ENCODE measurements around the gene TNNT3. TPM values are rescaled to one million over a fixed set of nuclear protein-coding genes. Genes with fewer than 3 reads are reported as not detected.

Gene TNNT3
- total RNA-seq, 2 experiments from 2014 or later, result 2.3 to 3.3 TPM

DNA sequence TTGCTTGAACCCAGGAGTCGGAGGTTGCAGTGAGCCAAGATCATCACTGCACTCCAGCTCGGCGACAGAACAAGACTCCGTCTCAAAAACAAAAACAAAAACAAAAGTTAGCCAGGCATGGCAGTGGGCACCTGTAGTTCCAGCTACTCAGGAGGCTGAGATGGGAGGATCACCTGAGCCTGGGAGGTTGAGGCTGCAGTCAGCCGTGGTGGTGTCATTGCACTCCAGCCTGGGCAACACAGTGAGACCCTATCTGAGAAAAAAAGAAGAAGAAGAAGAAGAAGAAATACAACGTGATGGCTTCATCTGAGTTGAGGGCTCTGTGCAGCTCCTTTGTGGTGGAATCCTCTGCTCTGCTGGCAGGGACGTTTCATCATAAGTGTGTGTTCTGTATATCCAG, 10.0 kb upstream of the TNNT3 start:
- Mint-ChIP-seq H3K4me3 (no peak overlapping the region), H3K27me3 (ENCODE audit: low read depth) (no peaks in the 10 kb centered on the region), H3K36me3 (ENCODE audit: low read depth) (no peaks in the 10 kb centered on the region), H3K9me3 (no peaks in the 10 kb centered on the region), H3K27ac (no peak overlapping the region), H3K4me1 (ENCODE audit: low read depth) (no peaks in the 10 kb centered on the region)
- DNase-seq, result no peak
- CTCF ChIA-PET, result no interaction called here
- intact Hi-C loops (cut with micrococcal nuclease), result no loop called here

DNA sequence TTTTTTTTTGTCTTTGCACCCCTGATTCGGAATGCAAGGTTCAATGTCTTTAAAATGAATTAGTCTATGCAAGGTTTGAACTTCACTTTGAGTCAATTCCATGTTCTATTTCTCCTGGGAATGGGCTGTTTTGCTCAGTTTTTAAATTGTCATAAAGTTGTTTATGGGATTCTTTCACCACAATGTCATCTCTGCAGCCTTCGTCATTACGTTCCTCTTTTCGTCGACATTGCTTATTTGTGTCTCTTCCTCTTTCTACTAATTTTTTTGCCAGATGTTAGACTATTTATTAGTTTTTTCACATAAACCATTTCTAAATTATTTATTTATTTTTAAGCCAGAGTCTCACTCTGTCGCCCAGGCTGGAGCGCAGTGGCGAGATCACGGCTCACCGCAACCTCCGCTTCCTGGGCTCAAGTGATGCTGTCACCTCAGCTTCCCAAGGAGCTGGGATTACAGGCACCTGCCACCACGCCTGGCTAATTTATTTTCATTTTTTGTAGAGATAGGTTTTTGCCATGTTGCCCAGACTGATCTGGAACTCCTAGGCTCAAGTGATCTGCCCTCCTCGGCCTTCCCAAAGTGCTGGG, 7.1 kb upstream of the TNNT3 start:
- CTCF ChIA-PET, result no interaction called here
- Mint-ChIP-seq H3K4me3 (no peak overlapping the region), H3K4me1 (ENCODE audit: low read depth) (peaks cover 9% of the 10 kb centered on the region), H3K27me3 (ENCODE audit: low read depth) (peaks cover 3% of the 10 kb centered on the region), H3K9me3 (peaks cover 3% of the 10 kb centered on the region), H3K27ac (no peak overlapping the region), H3K36me3 (ENCODE audit: low read depth) (no peaks in the 10 kb centered on the region)
- intact Hi-C loops (cut with micrococcal nuclease), result no loop called here
- DNase-seq, result no peak

DNA sequence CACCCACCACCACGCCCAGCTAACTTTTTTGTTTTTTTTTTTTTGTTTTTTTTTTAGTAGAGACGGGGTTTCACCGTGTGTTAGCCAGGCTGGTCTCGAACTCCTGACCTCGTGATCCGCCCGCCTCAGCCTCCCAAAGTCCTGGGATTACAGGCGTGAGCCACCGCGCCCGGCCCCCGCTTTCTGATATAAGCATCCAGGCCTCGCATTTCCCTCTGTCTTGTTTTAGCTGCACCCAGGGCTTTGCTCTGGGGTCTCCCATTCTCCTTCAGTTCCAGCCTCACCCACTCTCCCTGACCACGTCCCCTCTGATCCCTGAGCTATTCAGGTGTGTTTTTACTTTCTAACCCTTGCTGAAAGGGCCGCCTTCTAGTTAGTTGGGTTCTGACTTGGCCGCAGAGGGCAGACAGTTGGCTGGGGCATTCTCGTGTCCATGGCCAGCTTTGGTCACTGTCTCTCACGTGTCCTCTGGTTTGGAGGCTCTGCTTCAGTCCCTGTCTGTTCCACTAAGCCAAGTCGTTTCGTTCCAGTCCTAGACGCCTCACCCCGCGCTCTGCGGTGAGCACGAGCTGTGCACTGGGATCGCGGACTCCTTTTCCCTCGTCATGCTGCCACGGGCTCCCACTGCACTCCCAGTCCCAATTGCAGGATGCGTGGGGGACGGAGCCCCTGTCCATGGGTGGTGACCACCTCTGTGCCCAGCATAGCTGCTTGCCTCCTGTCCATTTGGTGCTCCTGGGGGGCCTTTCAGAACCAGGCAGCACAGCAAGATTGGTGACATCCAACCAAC, 6.0 kb upstream of the TNNT3 start:
- intact Hi-C loops (cut with micrococcal nuclease), result no loop called here
- H3K9me3 Mint-ChIP-seq, result peaks cover 3% of the 10 kb centered on the region
- H3K27me3 Mint-ChIP-seq (ENCODE audit: low read depth), result peaks cover 3% of the 10 kb centered on the region
- peaks cover 9% of the 10 kb centered on the region for H3K4me1 Mint-ChIP-seq (ENCODE audit: low read depth)
- no peak overlapping the region for H3K4me3 Mint-ChIP-seq
- H3K27ac Mint-ChIP-seq, result no peak overlapping the region
- CTCF ChIA-PET, result no interaction called here
- no peaks in the 10 kb centered on the region for H3K36me3 Mint-ChIP-seq (ENCODE audit: low read depth)
- no peak for DNase-seq

DNA sequence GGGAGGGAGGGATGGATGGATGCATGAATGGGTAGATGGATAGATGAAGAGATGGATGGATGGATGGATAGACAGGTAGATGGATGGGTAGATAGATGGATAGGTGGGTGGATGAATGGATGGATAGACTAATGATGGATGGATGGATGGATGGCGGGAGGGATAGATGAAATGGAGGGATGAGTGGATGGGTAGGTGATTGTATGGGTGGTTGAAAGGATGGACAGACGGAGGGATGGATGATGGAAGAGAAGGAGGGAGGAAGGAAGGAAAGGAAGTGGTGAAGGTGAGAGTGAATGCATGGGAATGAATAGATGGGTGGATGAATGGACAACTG, 3.7 kb upstream of the TNNT3 start:
- H3K9me3 Mint-ChIP-seq, result peaks cover 3% of the 10 kb centered on the region
- no peak overlapping the region for H3K4me3 Mint-ChIP-seq

DNA sequence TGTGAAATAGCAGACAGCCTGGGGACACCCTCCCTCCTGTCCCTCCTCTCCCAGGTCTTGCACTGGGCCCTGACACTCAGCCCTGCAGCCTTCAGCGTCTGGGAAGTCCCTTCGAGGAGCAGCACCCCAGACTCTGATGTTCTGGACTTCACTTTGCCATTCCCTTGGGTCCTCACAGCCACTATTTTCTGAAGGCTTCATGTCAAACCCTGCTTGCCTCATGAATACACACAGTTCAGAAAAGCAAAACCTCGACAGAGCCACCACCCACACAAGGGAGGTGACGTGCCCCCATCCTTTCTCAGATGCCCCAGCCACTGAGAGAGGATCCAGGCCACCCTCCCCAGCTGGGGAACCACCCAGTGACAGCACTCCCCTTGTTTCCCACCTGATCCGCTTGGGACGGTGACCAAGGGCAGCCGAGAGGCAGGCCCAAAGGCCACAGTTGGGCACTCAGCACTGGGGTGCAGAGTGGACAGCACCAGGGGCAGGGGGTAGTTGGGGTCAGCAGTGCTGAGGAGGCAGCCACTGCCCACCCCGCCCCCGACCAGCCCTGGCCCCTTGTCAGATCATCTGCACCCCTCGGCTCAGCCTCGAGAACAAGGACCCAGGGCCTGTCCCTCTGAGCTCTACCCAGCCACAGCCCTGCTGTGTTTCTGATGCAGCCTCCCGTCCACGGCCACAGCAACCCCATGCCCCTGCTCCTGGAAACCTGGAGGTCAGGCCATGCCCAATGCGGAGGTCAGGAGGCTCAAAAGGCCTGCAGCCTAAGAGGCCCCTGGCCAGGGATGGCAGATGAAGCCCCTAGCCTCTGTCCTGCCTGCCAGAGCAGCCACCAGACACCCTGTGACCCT, 3.1 kb upstream of the TNNT3 start:
- CTCF ChIA-PET, result interaction anchor here (1.0 to 1.5 kb wide), 2 partner anchors 32 to 34 kb away, joined by 3 to 5 read pairs; no protein-coding TSS in a partner anchor
- Mint-ChIP-seq H3K4me1 (ENCODE audit: low read depth) (peaks cover 9% of the 10 kb centered on the region), H3K4me3 (no peak overlapping the region), H3K27me3 (ENCODE audit: low read depth) (peaks cover 3% of the 10 kb centered on the region), H3K27ac (no peak overlapping the region), H3K36me3 (ENCODE audit: low read depth) (no peaks in the 10 kb centered on the region), H3K9me3 (peaks cover 3% of the 10 kb centered on the region)
- intact Hi-C loops (cut with micrococcal nuclease), result loop anchor here (5.0 kb wide), 1 partner anchor 34 kb away; no protein-coding TSS in a partner anchor
- DNase-seq, result no peak

More for the DNA sequence above, 3.7 kb upstream of the TNNT3 start:
- Mint-ChIP-seq H3K27ac (no peak overlapping the region), H3K4me1 (ENCODE audit: low read depth) (peaks cover 9% of the 10 kb centered on the region), H3K36me3 (ENCODE audit: low read depth) (no peaks in the 10 kb centered on the region), H3K27me3 (ENCODE audit: low read depth) (peaks cover 3% of the 10 kb centered on the region)
- CTCF ChIA-PET, result no interaction called here
- no peak for DNase-seq
- intact Hi-C loops (cut with micrococcal nuclease), result loop anchor here (5.0 kb wide), 1 partner anchor 33 kb away; no protein-coding TSS in a partner anchor

DNA sequence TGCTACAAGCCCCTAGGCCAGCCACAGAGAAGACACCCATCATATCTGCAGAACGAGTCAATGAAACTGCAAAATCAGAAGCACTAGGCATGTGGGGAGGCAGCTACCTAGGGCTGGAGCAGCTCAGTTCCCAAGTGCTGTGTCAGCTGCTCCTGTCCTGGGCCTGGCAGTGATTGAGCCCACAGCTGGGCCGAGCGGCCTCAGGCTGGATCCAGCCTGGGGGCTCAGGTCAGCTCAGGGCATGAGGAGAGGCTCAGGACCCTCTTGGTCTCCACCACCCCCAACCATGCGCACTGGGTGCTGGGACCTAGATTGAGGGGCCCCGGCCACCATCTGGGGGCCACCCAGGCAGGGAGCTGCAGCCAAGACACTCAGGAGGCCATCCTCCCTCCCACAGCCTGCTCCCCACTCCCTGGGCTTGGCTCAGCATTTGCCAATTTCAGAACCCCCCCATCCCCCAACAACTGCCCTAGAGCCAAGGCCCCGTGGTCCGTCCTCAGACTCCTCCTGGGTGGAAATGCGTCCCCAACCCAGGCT, 2.4 kb upstream of the TNNT3 start:
- H3K36me3 Mint-ChIP-seq (ENCODE audit: low read depth), result no peaks in the 10 kb centered on the region
- no peak overlapping the region for H3K27ac Mint-ChIP-seq
- H3K27me3 Mint-ChIP-seq (ENCODE audit: low read depth), result peaks cover 3% of the 10 kb centered on the region
- H3K4me3 Mint-ChIP-seq, result no peak overlapping the region
- H3K9me3 Mint-ChIP-seq, result peaks cover 3% of the 10 kb centered on the region
- CTCF ChIA-PET, result interaction anchor here (1.0 to 1.5 kb wide), 2 partner anchors 32 to 34 kb away, joined by 3 to 5 read pairs; no protein-coding TSS in a partner anchor
- intact Hi-C loops (cut with micrococcal nuclease), result loop anchor here (5.0 kb wide), 1 partner anchor 35 kb away; no protein-coding TSS in a partner anchor
- DNase-seq, result no peak
- peaks cover 9% of the 10 kb centered on the region for H3K4me1 Mint-ChIP-seq (ENCODE audit: low read depth)

DNA sequence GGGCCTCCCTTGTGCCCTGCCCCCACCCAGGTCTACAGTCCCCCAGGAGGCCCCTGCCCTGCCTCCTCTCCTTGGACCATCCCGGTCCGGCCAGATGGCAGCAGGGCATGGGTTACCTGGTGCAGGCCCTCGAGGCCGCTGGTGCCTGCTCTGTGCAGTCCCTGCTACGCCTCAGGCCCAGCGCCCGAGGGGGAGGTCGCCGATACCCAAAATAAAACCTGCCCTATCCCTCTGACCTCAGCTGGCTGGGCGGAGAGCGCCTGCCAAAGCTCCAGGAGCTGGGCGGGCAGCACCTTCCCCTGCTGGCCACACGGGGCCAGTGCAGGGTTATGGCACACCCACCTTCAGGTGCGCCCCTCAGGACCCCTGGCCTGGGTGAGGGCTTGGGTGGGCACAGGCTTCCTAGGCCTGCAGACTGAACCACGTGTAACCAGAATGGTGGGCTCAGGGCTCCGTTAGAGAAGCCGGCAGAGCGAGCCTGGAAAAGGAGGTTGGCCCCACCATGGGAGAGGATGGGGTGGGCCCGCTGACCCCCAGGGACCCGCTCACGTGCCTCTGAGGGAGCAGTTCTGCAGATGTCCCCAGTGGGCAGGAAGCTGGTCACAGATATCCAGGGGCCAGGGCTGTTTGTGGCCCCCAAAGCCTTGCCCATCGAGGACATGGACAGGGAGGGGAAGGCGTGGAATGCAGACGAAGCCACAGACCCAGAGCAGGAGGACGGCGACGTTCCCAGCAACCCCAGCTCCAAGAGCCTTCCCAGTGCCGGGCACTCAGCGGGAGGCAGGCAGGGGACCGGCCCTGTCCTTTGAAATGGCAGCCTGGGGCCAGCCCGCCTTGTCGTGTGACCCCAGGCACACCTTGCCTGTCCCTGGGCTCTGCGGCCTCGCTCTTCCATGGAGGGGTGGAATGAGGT, 1.7 kb upstream of the TNNT3 start:
- H3K9me3 Mint-ChIP-seq, result peaks cover 3% of the 10 kb centered on the region
- H3K27me3 Mint-ChIP-seq (ENCODE audit: low read depth), result peaks cover 3% of the 10 kb centered on the region

DNA sequence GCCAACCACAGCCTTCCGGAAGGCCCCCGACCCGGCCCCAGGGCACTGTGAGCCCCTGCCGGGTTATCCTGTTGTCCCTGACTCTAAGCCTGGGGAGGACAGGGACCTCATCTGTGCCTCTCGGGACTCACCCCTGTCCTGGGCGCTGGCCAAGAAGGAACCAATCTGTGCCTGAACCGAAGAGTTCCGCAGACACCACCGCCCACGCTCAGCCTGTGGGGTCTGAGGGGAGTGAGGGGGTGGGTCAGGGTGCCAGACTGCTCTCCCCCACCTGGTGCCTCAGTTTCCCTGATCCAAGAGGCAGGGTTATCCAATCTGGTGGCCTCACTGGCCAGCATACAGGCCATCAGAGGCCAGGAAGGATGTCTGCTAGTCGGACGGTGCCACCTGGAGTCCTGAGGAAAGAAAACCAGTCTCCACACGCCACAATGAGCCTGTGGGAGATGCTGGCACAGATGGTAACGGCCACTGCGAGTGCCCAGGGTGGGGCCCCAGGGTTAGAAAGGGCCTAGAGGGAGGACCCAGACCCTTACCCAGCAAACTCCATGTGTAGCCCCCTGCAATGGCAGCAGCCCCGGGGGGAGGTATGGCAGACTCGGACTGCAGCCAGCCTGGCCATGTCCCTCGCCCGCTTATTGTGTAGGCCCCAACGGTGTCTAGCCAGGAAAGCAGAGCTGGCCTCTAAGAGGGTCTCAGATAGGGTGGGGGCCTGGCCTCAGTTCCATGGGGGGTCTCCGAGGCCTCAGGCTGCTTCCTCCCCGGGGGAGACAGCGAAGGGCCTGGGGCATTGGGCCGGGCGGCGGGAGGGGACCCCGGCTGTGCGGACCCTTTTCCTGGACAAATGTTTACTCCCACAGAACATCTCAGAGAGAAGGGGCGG, 827 bp upstream of the TNNT3 start:
- H3K4me1 Mint-ChIP-seq (ENCODE audit: low read depth), result peaks cover 11% of the 10 kb centered on the region

More for the DNA sequence above, 1.7 kb upstream of the TNNT3 start:
- Mint-ChIP-seq H3K36me3 (ENCODE audit: low read depth) (no peaks in the 10 kb centered on the region), H3K27ac (no peak overlapping the region), H3K4me1 (ENCODE audit: low read depth) (peaks cover 10% of the 10 kb centered on the region), H3K4me3 (no peak overlapping the region)
- intact Hi-C loops (cut with micrococcal nuclease), result loop anchor here (1.0 to 5.0 kb wide), 2 partner anchors 35 to 80 kb away; no protein-coding TSS in a partner anchor
- DNase-seq, result no peak
- CTCF ChIA-PET, result interaction anchor here (1.0 to 1.5 kb wide), 2 partner anchors 31 to 35 kb away, joined by 3 to 5 read pairs; no protein-coding TSS in a partner anchor

DNA sequence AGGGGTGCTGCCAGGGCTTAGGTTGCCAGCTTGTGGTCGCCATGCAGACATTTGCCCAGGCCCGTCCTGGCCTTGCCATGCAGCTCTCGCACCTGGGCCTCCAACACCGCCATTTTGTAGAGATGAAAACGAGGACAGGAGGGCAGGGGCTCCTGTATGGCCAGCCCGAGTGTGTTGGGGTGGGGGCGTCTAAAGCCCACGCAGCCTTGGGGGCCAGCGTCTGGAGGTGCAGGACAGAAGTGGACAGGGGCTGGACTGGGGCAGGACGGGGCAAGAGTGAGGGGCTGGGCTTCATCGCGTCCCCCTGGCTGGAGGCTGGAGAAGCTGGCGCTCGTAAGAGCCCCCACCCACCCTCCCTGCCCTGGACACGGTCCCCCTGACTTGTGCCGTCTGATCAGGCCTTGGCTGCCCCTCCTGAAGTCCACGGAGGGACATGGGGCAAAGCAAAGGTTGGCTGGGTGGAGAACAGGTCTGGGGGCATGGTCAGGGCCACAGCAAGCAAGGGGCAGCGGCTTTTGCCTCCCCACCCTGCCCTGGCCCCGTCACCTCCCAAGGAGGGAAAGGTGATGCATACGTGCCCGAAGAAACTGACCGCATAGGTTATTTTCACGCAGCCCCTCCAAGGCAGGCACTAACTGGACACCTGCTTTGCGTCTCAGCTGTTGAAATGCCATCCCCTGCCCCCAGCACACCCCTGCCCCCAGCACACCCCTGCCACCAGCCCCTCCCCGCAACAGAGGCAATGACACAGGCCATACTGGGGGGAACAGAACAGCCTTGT, 815 bp downstream of the TNNT3 start:
- intact Hi-C loops (cut with micrococcal nuclease), result no loop called here
- no peaks in the 10 kb centered on the region for H3K27me3 Mint-ChIP-seq (ENCODE audit: low read depth)
- H3K27ac Mint-ChIP-seq, result no peak overlapping the region
- CTCF ChIA-PET, result interaction anchor here (4.5 kb wide), 1 partner anchor 88 kb away, joined by 13 read pairs; no protein-coding TSS in a partner anchor
- peaks cover 8% of the 10 kb centered on the region for H3K4me1 Mint-ChIP-seq (ENCODE audit: low read depth)
- H3K9me3 Mint-ChIP-seq, result no peaks in the 10 kb centered on the region
- no peak for DNase-seq
- H3K4me3 Mint-ChIP-seq, result no peak overlapping the region
- no peaks in the 10 kb centered on the region for H3K36me3 Mint-ChIP-seq (ENCODE audit: low read depth)

More for the DNA sequence above, 827 bp upstream of the TNNT3 start:
- Mint-ChIP-seq H3K27me3 (ENCODE audit: low read depth) (peaks cover 3% of the 10 kb centered on the region), H3K27ac (no peak overlapping the region), H3K9me3 (peaks cover 3% of the 10 kb centered on the region), H3K4me3 (no peak overlapping the region), H3K36me3 (ENCODE audit: low read depth) (no peaks in the 10 kb centered on the region)
- intact Hi-C loops (cut with micrococcal nuclease), result loop anchor here (1.0 to 5.0 kb wide), 2 partner anchors 36 to 81 kb away; no protein-coding TSS in a partner anchor
- CTCF ChIA-PET, result interaction anchor here (4.5 kb wide), 1 partner anchor 86 kb away, joined by 13 read pairs; no protein-coding TSS in a partner anchor
- DNase-seq, result no peak
